Neural cell (in vitro differentiated cells): ENCODE results near the gene NDFIP1. TPM values are rescaled to one million over a fixed set of nuclear protein-coding genes. Genes with fewer than 3 reads are reported as not detected.

Experiments
- H2AFZ ChIP-seq: fragments of 200-600, 300-800 bp; sonication (generic), shearing (Covaris generic); 2 replicates; pipeline ENCODE4 v1.6.0; 2014; ENCODE audit warnings: low read depth, mild to moderate bottlenecking, antibody characterized with exemption, low read length, moderate library complexity
- H3F3A ChIP-seq: fragments of 200-600 bp; shearing (Covaris generic); 2 replicates; pipeline ENCODE4 v1.6.1; 2016; ENCODE audit warnings: mild to moderate bottlenecking, moderate library complexity, mixed read lengths, antibody characterized with exemption, low read length; ENCODE audit not compliant: insufficient read depth, poor library complexity, severe bottlenecking
- H3K27ac ChIP-seq: fragments of 200-600, 300-800 bp; sonication (generic), shearing (Covaris generic); 2 replicates; pipeline ENCODE4 v1.5.1; 2014; ENCODE audit warnings: mild to moderate bottlenecking, low read length, moderate library complexity
- H3K27me3 ChIP-seq: fragments of 300-800, 200-600 bp; sonication (generic), shearing (Covaris generic); 2 replicates; pipeline ENCODE4 v1.6.0; 2014; ENCODE audit warnings: mild to moderate bottlenecking, low read depth, low read length, moderate library complexity; ENCODE audit not compliant: insufficient read depth
- H3K36me3 ChIP-seq: fragments of 300-800, 200-600 bp; sonication (generic), shearing (Covaris generic); 2 replicates; pipeline ENCODE4 v1.5.1; 2014; ENCODE audit warnings: mild to moderate bottlenecking, antibody characterized with exemption, low read length, moderate library complexity; ENCODE audit not compliant: insufficient read depth
- H3K4me2 ChIP-seq: fragments of 300-800, 200-600 bp; sonication (generic), shearing (Covaris generic); 2 replicates; pipeline ENCODE4 v1.6.0; 2014; ENCODE audit warnings: mild to moderate bottlenecking, low read length
- H3K4me3 ChIP-seq: fragments of 300-800, 200-600 bp; sonication (generic), shearing (Covaris generic); 2 replicates; pipeline ENCODE4 v1.5.1; 2014; ENCODE audit warnings: mild to moderate bottlenecking, low read length, moderate library complexity
- H3K79me2 ChIP-seq: fragments of 200-600 bp; shearing (Covaris generic); replicated peaks from 2 replicates; pipeline ENCODE4 v1.6.0; 2014; ENCODE audit warnings: mild to moderate bottlenecking, low read length, moderate library complexity; ENCODE audit not compliant: insufficient read depth
- H3K9ac ChIP-seq: fragments of 300-800, 200-600 bp; sonication (generic), shearing (Covaris generic); 2 replicates; pipeline ENCODE4 v1.6.1; 2016; ENCODE audit warnings: mild to moderate bottlenecking, low read length, mixed read lengths
- H3K9me2 ChIP-seq: fragments of 200-600 bp; shearing (Covaris generic); 2 replicates; pipeline ENCODE4 v1.6.1; 2016; ENCODE audit warnings: mild to moderate bottlenecking, low read length, mixed read lengths; ENCODE audit not compliant: insufficient read depth
- H3K9me3 ChIP-seq: fragments of 200-600, 300-800 bp; sonication (generic), shearing (Covaris generic); 2 replicates; pipeline ENCODE4 v1.6.1; 2016; ENCODE audit warnings: mild to moderate bottlenecking, mixed run types, low read length, moderate library complexity, mixed read lengths
- H4K20me1 ChIP-seq: fragments of 200-600 bp; shearing (Covaris generic); 2 replicates; pipeline ENCODE4 v1.6.1; 2016; ENCODE audit warnings: mild to moderate bottlenecking, mixed run types; ENCODE audit not compliant: insufficient read depth
- EZH2 ChIP-seq: fragments of 200-600, 300-800 bp; shearing (Covaris generic), sonication (generic); IDR thresholded peaks from 2 replicates; pipeline ENCODE4 v1.6.1; 2014; ENCODE audit warnings: antibody characterized with exemption, low read length, borderline replicate concordance, mild to moderate bottlenecking; ENCODE audit not compliant: insufficient read depth, poor library complexity, severe bottlenecking
- MXI1 ChIP-seq: fragments of 450-650 bp; conservative IDR thresholded peaks from 2 replicates; pipeline ENCODE4 v1.6.1; 2014; ENCODE audit warnings: antibody characterized with exemption, mild to moderate bottlenecking; ENCODE audit not compliant: poor library complexity, severe bottlenecking
- POLR2AphosphoS5 ChIP-seq: IDR thresholded peaks from 2 replicates; pipeline ENCODE4 v1.6.1; 2012
- RAD21 ChIP-seq: fragments of 450-650 bp; conservative IDR thresholded peaks from 2 replicates; pipeline ENCODE4 v1.6.1; 2014; ENCODE audit warnings: antibody characterized with exemption, mild to moderate bottlenecking, moderate library complexity
- SMC3 ChIP-seq: fragments of 450-650 bp; conservative IDR thresholded peaks from 2 replicates; pipeline ENCODE4 v1.6.1; 2014; ENCODE audit warnings: antibody characterized with exemption, mild to moderate bottlenecking, moderate library complexity; ENCODE audit not compliant: poor library complexity
- TAF1 ChIP-seq: IDR thresholded peaks from 2 replicates; pipeline ENCODE4 v1.6.1; 2012; ENCODE audit warnings: low read depth
- polyA plus RNA-seq: library from polyadenylated mRNA; depleted of rRNA; stranded (reverse); fragments of >200 nt; gene quantifications from 2 replicates; pipeline ENCODE4 v1.2.3, GENCODE V29; 2014
- TF ChIP-seq, protein P1 (sequence below): fragments of 450-650 bp; IDR thresholded peaks from 2 replicates; pipeline ENCODE4 v1.5.1; 2014; ENCODE audit warnings: antibody characterized with exemption, mild to moderate bottlenecking, moderate library complexity; ENCODE audit not compliant: poor library complexity, severe bottlenecking
- TF ChIP-seq, protein P2 (sequence below): IDR thresholded peaks from 2 replicates; pipeline ENCODE4 v1.6.1; 2012; ENCODE audit warnings: borderline replicate concordance

NDFIP1 gene
- polyA plus RNA-seq, 1 donor from 2014 or later: 99.7 TPM

DNA sequence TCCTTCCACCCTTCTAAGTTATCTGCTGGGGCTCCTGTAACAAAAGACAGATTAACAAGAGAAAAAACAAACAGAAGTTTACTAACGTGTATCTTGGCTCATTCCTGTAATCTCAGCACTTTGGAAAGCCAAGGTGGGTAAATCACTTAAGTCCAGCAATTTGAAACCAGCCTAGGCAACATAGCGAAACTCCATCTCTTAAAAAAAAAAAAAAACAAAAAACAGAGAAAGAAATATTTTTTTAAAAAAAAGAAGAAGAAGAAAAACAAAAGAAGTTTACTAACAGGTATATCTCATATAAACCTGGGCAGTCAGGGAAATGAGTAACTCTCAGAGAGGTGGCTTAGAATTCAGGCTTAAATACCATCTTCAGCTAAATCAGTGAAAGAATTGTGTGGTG is 10.3 kb upstream of the NDFIP1 start:
- Histone ChIP-seq H3K36me3 (no peaks in the 10 kb centered on the region), H3K9me2 (no peaks in the 10 kb centered on the region), H3K4me3 (no peak overlapping the region), H3K79me2 (no peaks in the 10 kb centered on the region), H4K20me1 (no peaks in the 10 kb centered on the region), H3K27ac (no peak overlapping the region), H2AFZ (no peak overlapping the region), H3K4me2 (no peak overlapping the region), H3F3A (no peaks in the 10 kb centered on the region), H3K9me3 (no peaks in the 10 kb centered on the region), H3K27me3 (no peaks in the 10 kb centered on the region), H3K9ac (no peak overlapping the region)
- TF ChIP-seq, protein P1, sequence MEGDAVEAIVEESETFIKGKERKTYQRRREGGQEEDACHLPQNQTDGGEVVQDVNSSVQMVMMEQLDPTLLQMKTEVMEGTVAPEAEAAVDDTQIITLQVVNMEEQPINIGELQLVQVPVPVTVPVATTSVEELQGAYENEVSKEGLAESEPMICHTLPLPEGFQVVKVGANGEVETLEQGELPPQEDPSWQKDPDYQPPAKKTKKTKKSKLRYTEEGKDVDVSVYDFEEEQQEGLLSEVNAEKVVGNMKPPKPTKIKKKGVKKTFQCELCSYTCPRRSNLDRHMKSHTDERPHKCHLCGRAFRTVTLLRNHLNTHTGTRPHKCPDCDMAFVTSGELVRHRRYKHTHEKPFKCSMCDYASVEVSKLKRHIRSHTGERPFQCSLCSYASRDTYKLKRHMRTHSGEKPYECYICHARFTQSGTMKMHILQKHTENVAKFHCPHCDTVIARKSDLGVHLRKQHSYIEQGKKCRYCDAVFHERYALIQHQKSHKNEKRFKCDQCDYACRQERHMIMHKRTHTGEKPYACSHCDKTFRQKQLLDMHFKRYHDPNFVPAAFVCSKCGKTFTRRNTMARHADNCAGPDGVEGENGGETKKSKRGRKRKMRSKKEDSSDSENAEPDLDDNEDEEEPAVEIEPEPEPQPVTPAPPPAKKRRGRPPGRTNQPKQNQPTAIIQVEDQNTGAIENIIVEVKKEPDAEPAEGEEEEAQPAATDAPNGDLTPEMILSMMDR: no peak
- no peak for TF ChIP-seq SMC3
- TF ChIP-seq EZH2: no peak

GRCh38 chr5:142098931-142099330 is 9.6 kb upstream of the NDFIP1 start:
- Histone ChIP-seq H3K27ac (no peak overlapping the region), H4K20me1 (no peaks in the 10 kb centered on the region), H3K9me2 (no peaks in the 10 kb centered on the region), H3F3A (no peaks in the 10 kb centered on the region), H3K9me3 (no peaks in the 10 kb centered on the region), H3K9ac (no peak overlapping the region), H3K36me3 (no peaks in the 10 kb centered on the region), H3K4me2 (no peak overlapping the region), H3K4me3 (no peak overlapping the region), H3K27me3 (no peaks in the 10 kb centered on the region), H2AFZ (no peak overlapping the region), H3K79me2 (no peaks in the 10 kb centered on the region)
- TF ChIP-seq SMC3: no peak
- TF ChIP-seq TAF1: no peak
- TF ChIP-seq, protein P1: no peak
- TF ChIP-seq MXI1: no peak
- TF ChIP-seq POLR2AphosphoS5: no peak
- TF ChIP-seq RAD21: no peak

- H3K27ac ChIP-seq: no peak overlapping the region
- H3K9me3 ChIP-seq: no peaks in the 10 kb centered on the region
- H3K27me3 ChIP-seq: no peaks in the 10 kb centered on the region
- H3K36me3 ChIP-seq: no peaks in the 10 kb centered on the region
- H3F3A ChIP-seq: no peaks in the 10 kb centered on the region
- no peak overlapping the region for H3K9ac ChIP-seq
- no peaks in the 10 kb centered on the region for H3K9me2 ChIP-seq
- H3K4me2 ChIP-seq: no peak overlapping the region
- H4K20me1 ChIP-seq: no peaks in the 10 kb centered on the region
- TF ChIP-seq SMC3 (no peak), EZH2 (no peak)
- TF ChIP-seq, protein P2, sequence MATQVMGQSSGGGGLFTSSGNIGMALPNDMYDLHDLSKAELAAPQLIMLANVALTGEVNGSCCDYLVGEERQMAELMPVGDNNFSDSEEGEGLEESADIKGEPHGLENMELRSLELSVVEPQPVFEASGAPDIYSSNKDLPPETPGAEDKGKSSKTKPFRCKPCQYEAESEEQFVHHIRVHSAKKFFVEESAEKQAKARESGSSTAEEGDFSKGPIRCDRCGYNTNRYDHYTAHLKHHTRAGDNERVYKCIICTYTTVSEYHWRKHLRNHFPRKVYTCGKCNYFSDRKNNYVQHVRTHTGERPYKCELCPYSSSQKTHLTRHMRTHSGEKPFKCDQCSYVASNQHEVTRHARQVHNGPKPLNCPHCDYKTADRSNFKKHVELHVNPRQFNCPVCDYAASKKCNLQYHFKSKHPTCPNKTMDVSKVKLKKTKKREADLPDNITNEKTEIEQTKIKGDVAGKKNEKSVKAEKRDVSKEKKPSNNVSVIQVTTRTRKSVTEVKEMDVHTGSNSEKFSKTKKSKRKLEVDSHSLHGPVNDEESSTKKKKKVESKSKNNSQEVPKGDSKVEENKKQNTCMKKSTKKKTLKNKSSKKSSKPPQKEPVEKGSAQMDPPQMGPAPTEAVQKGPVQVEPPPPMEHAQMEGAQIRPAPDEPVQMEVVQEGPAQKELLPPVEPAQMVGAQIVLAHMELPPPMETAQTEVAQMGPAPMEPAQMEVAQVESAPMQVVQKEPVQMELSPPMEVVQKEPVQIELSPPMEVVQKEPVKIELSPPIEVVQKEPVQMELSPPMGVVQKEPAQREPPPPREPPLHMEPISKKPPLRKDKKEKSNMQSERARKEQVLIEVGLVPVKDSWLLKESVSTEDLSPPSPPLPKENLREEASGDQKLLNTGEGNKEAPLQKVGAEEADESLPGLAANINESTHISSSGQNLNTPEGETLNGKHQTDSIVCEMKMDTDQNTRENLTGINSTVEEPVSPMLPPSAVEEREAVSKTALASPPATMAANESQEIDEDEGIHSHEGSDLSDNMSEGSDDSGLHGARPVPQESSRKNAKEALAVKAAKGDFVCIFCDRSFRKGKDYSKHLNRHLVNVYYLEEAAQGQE: no peak
- H3K4me3 ChIP-seq: no peak overlapping the region
- H3K79me2 ChIP-seq: no peaks in the 10 kb centered on the region
- no peak overlapping the region for H2AFZ ChIP-seq
These were observed 8.3 kb upstream of the NDFIP1 start for GRCh38 chr5:142100307-142100706.
